Measurements from ENCODE around the gene RTL1. TPM values are rescaled to one million over a fixed set of nuclear protein-coding genes. Genes with fewer than 3 reads are reported as not detected.

The RTL1 gene
- total and polyA plus RNA-seq, 2 donors (not counting 3 experiments of a cell fraction or from before 2014, with no cell fraction given), result not detected

DNA sequence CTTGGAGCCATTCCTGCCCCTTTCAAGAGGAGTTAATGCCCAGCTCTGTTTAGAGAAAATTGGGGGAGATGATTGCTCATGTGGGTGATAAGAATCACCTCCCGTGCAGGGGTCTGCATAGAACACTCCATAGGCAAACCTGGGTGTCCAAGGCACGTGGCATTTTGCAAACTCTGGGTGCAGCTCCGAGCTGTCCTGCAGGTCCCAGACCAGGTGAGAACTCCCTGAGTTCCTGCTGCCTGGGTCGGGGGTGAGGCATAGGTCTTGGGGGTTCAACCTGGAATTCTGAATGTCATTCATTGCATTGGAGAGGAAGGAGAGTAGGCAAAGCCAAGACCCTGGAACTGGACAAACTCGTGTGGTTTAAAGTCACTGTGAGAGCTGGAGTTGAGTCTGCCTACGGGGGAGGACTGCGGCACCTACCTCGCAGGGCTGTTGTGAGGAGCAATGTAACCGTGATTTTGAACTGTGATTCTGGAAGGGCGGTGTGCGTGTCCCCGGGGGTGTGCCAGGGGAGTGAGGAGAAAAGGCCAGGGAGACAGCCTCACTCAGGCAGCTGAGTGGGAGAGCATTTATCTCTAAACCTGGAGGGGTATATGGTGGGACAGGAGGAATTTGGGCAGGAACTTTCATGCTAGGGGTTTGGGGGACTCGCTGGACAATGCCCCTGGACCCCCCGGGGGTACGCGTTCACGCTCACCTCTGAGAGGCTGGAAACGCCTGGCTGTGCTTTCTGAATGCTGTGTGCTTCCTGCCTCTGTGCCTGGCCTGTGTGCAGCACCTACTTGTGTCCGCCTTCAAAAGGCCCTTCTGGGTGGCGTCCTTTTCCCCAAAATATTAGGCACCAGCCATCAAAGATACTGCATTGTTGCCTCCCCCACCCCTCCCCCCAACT, 47.2 kb downstream of the RTL1 start:
- TF ChIP-seq JUN (IDR thresholded peaks at IDR 0.05; ENCODE audit: borderline replicate concordance, insufficient read depth, insufficient read length, low read depth) (no peak), POLR2AphosphoS5 (IDR thresholded peaks at IDR 0.05; ENCODE audit: insufficient read depth, low read depth, low read length) (no peak), EZH2 (IDR thresholded peaks at IDR 0.05; ENCODE audit: borderline replicate concordance, low read depth, low read length, severe bottlenecking) (no peak), POLR2A (IDR thresholded peaks at IDR 0.05; ENCODE audit: low read depth, low read length) (no peak), GATA2 (IDR thresholded peaks at IDR 0.05; ENCODE audit: insufficient read depth, insufficient read length, low read depth, low read length) (no peak), MYC (IDR thresholded peaks at IDR 0.05; ENCODE audit: low read depth, low read length) (no peak), FOS (IDR thresholded peaks at IDR 0.05; ENCODE audit: borderline replicate concordance, insufficient read depth, low read length) (no peak)
- TF ChIP-seq, protein P1, sequence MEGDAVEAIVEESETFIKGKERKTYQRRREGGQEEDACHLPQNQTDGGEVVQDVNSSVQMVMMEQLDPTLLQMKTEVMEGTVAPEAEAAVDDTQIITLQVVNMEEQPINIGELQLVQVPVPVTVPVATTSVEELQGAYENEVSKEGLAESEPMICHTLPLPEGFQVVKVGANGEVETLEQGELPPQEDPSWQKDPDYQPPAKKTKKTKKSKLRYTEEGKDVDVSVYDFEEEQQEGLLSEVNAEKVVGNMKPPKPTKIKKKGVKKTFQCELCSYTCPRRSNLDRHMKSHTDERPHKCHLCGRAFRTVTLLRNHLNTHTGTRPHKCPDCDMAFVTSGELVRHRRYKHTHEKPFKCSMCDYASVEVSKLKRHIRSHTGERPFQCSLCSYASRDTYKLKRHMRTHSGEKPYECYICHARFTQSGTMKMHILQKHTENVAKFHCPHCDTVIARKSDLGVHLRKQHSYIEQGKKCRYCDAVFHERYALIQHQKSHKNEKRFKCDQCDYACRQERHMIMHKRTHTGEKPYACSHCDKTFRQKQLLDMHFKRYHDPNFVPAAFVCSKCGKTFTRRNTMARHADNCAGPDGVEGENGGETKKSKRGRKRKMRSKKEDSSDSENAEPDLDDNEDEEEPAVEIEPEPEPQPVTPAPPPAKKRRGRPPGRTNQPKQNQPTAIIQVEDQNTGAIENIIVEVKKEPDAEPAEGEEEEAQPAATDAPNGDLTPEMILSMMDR (IDR thresholded peaks at IDR 0.05; ENCODE audit: extremely low read depth in 1 of 2, insufficient read depth in 1 of 2, low read depth in 1 of 2, low read length in 2 of 2), result no peak
- TF ChIP-seq, protein P2, sequence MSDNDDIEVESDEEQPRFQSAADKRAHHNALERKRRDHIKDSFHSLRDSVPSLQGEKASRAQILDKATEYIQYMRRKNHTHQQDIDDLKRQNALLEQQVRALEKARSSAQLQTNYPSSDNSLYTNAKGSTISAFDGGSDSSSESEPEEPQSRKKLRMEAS (IDR thresholded peaks at IDR 0.05; ENCODE audit: insufficient read depth, insufficient read length), result no peak
- Histone ChIP-seq H3K9me1 (replicated peaks; ENCODE audit: control insufficient read depth, extremely low read depth, insufficient read depth, low read length) (no peaks in the 10 kb centered on the region), H3K79me2 (ENCODE audit: control insufficient read depth, insufficient read depth, low read length) (peaks cover 3% of the 10 kb centered on the region), H3K27ac (ENCODE audit: insufficient read depth, low read depth, low read length) (no peak overlapping the region), H3K4me1 (ENCODE audit: control insufficient read depth, extremely low read depth, insufficient read depth, low read length) (no peaks in the 10 kb centered on the region), H3K36me3 (ENCODE audit: control insufficient read depth in 2 of 2, extremely low read depth in 1 of 2, insufficient read depth in 2 of 2, low read length in 2 of 2) (peaks cover 0 to 9% of the 10 kb centered on the region in 2 experiments), H2AFZ (ENCODE audit: low read depth, low read length) (no peak overlapping the region), H3K9me3 (replicated peaks; ENCODE audit: control insufficient read depth, insufficient read depth, low read length) (no peaks in the 10 kb centered on the region), H4K20me1 (replicated peaks; ENCODE audit: control insufficient read depth, extremely low read depth, insufficient read depth, low read length) (no peaks in the 10 kb centered on the region), H3K4me3 (replicated peaks in 1 of 3; ENCODE audit: insufficient read depth in 1 of 3, low read depth in 1 of 3, low read length in 3 of 3) (no peak overlapping the region), H3K27me3 (ENCODE audit: control insufficient read depth in 2 of 2, insufficient read depth in 2 of 2, low read length in 2 of 2) (no peaks in the 10 kb centered on the region), H3K4me2 (ENCODE audit: insufficient read depth, low read length) (no peak overlapping the region), H3K9ac (replicated peaks; ENCODE audit: extremely low read depth, insufficient read depth, low read length) (no peak overlapping the region)
- DNase-seq (ENCODE audit: low read depth, low spot score), result no peak
- POLR2A ChIA-PET, result no interaction called here
- no peak for FAIRE-seq
- no TSS peak for BruUV-seq (replicated peaks)
- CTCF ChIA-PET, result interaction anchor here (2.2 kb wide), 1 partner anchor 378 kb away, joined by 12 read pairs; no protein-coding TSS in a partner anchor
- intact Hi-C loops (cut with micrococcal nuclease), result no loop called here
- dilution Hi-C loops (cut with MboI; ENCODE audit: extremely low pct_ligation_motif_present, low sequenced_read_pairs), result no loop called here

Measured in endothelial cell of umbilical vein (primary cell).